ENCODE data around the gene SLC1A6.
"Not testable (repeated sequence)": the region's sequence is repeated elsewhere in the genome, so short reads cannot be mapped to it uniquely, and the experiment has no call there.

The SLC1A6 gene

DNA sequence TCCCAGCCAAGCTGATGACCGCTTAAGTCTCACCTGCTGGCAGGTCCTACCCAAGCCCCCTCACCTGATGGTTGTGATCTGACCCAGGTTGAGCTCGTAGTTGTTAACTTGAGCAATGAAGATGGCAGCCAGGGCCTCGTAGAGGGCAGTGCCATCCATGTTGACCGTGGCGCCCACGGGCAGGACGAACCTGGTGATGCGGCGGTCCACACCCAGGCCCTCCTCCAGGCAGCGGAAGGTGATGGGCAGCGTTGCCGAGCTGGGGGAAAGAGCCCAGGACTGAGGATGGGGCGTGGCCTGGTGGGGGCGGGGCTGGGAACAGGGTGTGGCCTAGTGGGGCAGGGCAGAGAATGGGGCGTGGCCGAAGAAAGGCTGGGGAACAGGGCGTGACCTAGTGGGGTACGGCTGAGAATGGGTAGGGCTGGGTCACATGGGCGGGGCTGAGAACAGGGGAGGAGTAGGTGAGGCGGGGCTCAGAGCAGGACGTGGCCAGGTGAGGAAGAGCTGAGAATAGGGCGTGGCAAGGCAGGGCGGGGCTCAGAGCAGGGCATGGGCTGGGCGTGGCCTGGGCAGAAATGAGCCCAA lies 25.5 kb downstream of the SLC1A6 start:
- DNase-seq = no peak

DNA sequence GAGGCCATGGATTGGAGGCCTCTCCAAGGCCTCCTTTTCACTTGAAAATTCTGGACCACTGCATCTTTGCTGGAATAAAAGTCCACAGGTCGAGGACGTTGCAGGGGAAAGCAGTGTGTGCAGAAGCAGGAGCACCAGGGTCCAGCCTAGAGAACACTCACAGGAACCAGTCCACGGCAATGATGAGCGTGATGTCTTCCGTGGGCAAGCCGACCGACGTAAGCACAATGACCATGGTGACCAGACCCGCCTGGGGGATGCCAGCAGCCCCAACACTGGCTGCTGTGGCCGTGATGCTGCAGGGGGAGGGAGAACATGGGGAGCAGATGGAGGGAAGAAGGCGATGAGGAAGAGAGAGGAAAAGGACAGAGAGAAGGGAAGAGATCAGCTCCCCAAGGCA lies 26.9 kb downstream of the SLC1A6 start:
- no peak for DNase-seq

DNA sequence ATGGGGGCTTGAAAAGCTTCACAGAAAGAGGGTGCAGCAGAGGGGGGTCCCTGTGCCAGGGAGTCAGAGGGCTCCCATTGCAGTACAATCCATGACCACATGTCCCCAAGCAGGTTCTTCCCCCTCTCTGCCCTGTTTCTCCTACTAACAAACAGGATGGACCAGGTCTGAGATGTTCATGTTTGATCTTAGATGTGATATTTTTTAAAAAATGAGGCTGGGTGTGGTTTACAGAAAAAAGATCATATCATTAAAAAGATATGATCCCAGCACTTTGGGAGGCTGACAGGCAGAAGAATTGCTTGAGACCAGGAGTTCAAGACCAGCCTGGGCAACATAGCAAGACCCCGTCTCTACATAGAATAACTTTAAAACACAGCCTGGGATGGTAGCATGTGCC lies 29.2 kb downstream of the SLC1A6 start:
- no peak for DNase-seq

DNA sequence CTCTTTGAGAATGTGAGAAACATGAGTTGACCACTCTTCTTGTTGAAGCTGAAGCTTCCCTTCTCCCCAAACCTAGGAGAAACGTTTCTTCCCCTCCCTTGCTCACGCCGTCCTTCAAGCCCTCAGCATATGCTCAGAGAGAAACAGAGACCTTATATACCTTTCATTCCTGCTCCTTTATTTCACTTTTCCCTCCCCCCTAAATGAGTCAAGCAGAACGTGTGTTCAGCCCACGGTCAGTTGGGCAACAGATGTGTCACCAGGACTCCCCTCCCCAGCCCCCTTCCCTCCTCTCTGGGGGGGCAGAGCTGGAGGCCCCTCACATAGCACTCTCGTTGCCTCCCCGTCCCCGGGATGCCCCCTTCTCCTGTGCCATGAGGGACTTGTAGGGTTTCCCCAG lies 29.8 kb downstream of the SLC1A6 start:
- no peak for DNase-seq

DNA sequence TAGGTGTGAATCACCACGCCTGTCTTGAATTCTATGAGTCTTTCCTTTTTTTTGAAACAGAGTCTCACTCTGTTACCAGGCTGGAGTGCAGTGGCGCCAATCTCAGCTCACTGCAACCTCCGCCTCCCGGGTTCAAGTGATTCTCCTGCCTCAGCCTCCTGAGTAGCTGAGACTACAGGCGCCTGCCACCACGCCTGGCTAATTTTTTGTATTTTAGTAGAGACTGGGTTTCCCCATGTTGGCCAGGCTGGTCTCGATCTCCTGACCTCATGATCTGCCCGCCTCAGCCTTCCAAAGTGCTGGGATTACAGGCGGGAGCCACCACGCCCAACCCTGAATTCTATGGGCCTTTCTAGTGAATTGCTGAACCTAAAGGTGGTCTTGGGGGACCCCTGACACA lies 30.3 kb downstream of the SLC1A6 start:
- not testable (repeated sequence) for DNase-seq

DNA sequence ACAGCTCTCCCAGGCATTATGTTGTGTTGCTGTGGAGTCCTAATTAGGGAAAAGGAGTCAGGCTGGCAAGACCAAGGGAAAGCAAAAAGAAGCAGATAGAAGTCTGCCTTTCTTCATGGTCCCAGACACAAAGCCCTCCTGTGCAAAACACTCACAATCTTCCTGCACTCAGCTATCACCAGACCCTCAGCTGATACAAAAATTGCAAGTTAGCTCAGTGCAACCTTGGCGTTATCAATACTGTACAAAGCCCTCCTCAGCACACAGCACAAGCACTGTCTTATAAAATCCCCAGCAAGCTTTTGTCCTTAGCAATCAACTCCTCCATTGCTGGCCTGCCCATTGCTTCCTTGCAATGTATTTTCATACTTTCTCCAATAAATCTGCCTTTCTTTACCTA lies 35.2 kb downstream of the SLC1A6 start:
- DNase-seq = no peak

DNA sequence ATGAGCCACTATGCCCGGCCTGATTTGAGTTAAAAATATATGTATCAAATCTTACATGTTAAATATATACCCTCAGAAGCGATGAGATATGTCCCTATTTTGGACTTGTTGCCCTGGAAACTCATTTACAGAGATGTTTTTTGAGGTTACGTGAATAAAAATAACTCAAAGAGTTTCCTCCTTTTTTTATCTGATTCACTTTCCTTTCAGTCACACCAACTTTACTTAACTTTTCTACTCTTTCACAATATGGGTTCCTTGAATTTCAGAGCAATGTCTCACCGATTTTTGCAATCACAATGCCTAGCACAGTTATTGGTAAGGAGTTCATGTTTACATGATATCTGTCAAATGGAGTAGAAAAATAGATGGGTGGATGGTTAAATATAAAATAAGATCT lies 36.1 kb downstream of the SLC1A6 start:
- DNase-seq = no peak

DNA sequence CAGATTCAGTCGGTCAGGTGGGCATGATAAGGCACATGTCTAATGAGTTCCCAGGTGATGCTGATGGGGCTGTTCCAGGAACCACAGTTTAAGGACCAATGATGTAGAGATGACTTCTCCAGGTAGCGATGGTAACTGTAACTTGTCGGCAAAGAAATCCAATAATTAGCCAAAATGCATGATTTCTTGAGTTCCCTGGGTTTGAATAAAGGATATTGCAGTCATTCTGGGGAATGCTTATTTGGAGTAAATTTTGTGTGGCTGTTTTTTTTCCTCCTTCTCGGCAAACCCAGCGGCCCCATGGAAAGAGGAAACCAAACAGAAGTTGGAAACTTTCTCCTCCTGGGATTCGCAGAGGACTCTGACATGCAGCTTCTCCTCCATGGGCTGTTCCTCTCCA lies 38.5 kb downstream of the SLC1A6 start, which contains the start of gene OR7C2:
TSS of gene OR7C2 (plus strand) at position 301 of the 400 bp plus-strand sequence. CDS start at position 301, 0 bp downstream.
- DNase-seq = no peak

DNA sequence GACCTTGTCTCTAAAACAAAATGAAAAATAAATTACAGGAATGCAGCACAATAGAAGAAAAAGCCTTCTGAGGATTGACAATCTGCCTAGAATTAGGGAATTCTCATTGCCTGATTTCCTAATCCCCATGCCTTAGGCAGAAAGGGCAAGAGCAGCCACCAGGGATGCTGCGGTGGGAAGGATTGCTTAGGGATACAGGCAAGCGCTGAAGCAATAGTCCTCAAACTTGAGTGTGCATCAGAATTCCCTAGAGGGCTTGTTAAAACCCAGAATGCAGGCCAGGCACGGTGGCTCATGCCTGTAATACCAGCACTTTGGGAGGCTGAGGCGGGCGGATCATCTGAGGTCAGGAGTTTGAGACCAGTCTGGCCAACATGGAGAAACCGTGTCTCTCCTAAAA lies 39.4 kb downstream of the SLC1A6 start:
- no peak for DNase-seq

DNA sequence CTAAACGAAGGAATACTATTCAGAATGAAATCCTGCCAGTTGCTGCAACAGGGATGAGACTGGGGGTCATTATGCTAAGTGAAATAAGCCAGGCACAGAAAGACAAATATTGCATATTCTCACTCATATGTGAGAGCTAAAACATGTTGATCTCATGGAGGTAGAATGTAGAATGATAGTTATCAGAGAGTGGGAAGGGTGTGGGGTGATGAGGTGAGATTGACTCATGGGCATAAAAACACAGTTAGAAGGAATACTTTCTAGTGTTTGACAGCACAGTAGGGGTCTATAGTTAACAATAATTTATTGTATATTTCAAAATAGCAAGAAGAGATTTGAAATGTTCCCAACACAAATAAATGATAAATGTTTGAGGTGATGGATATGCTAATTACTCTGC lies 46.2 kb downstream of the SLC1A6 start:
- DNase-seq = no peak

DNA sequence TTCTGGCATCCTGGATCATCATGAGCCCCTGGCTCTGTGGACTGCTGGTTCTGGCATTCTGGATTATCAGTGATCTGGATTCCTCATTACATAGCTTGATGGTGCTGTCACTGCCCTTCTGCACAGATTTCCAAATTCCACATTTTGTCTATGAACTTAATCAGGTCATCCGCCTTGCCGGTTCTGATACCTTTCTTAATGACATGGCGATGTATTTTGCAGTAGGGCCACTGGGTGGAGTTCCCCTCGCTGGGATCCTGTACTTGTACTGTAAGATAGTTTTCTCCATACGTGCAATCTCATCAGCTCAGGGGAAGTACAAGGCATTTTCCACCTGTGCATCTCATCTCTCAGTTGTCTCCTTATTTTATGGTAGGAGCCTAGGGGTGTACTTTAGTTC lies 62.8 kb downstream of the SLC1A6 start:
- no peak for DNase-seq

DNA sequence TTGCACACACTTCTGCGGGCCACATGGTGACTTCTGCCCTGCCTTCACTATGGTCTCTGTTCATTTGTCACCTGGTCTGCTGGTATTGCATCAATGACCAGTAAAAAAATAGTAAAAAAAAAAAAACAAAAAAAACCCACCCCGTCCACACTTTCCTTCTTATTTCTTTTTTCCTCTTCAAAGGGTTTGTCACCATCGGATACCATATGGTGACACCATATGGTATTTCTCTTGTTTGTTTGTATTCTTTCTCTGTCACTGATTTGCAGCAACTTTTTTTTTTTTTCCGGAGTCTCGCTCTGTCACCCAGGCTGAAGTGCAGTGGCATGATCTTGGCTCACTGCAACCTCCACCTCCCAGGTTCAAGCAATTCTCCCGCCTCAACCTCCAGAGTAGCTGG lies 64.5 kb downstream of the SLC1A6 start:
- DNase-seq = no peak

DNA sequence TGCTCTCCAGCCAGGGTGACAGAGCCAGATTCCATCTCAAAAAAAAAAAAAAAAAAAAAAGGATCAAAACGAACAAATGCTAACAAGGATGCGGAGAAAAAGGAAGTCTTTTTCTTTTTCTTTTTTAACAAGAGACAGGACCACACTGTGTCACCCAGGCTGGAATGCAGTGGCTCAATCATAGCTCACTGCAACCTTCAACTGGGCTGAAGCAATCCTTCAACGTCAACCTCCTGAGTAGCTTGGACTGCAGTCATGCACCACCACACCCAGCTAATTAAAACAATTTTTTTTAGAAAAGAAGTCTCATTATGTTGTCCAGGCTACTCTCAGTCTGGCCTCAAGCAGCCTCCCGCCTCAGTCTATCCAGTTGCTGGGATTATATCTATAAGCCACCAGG lies 73.0 kb downstream of the SLC1A6 start:
- DNase-seq = no peak

DNA sequence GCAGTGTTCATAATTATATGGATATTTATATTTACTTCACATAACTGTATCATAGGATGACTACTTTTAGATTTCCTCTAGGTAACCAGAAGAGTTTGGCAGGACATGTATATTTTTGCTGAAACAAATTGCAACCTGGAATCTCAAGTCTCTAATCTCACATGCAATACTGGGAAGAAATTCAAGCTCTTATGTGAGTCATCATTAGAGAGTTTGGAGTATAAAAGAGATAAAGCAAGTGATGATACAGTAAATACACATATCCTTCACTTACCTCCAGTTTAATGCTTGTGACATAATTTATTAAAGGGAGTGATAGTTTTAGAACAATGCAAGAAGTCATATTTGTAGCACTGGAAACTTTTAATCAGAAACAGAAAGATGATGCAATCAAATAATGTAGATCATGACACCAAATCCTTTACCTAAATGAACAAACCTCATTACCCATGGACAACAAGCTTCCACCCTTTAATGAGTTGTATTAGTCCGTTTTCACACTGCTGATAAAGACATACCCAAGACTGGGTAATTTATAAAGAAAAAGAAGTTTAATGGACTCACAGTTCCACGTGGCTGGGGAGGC lies 77.9 kb downstream of the SLC1A6 start:
- DNase-seq = no peak
